ENCODE results near the gene NXPH4. TPM values are rescaled to one million over a fixed set of nuclear protein-coding genes. Genes with fewer than 3 reads are reported as not detected.

The NXPH4 gene
- total RNA-seq, 1 donor from 2014 or later = 15.1 TPM

- TF ChIP-seq CTCF (conservative IDR thresholded peaks at IDR 0.05) = no peak
- peaks cover 78% of the 10 kb centered on the region for H3K27me3 Mint-ChIP-seq
- H3K27ac Mint-ChIP-seq = no peak overlapping the region
- H3K4me1 Mint-ChIP-seq (ENCODE audit: unreplicated experiment) = peaks cover 50% of the 10 kb centered on the region
- no peaks in the 10 kb centered on the region for H3K36me3 Mint-ChIP-seq
- H3K9me3 Mint-ChIP-seq = no peaks in the 10 kb centered on the region
- H3K4me3 Mint-ChIP-seq = peak overlapping the region; percentile 82
- DNase-seq (ENCODE audit: extremely low spot score, unreplicated experiment) = no peak
Observed at GRCh38 chr12:57219993-57220754, 3.6 kb downstream of the NXPH4 start.

- Mint-ChIP-seq H3K9me3 (no peaks in the 10 kb centered on the region), H3K27me3 (peaks cover 77% of the 10 kb centered on the region), H3K4me3 (peak overlapping the region; percentile 61), H3K36me3 (no peaks in the 10 kb centered on the region), H3K4me1 (ENCODE audit: unreplicated experiment) (peaks cover 49% of the 10 kb centered on the region), H3K27ac (no peak overlapping the region)
- DNase-seq (ENCODE audit: extremely low spot score, unreplicated experiment) = no peak
- TF ChIP-seq CTCF (conservative IDR thresholded peaks at IDR 0.05) = no peak
Observed at GRCh38 chr12:57220770-57221168, 4.2 kb downstream of the NXPH4 start.

GRCh38 chr12:57221169-57221917 lies 4.7 kb downstream of the NXPH4 start:
- no peak for TF ChIP-seq CTCF (conservative IDR thresholded peaks at IDR 0.05)
- Mint-ChIP-seq H3K9me3 (no peaks in the 10 kb centered on the region), H3K4me3 (peak overlapping the region; percentile 61), H3K36me3 (no peaks in the 10 kb centered on the region), H3K27me3 (peaks cover 80% of the 10 kb centered on the region), H3K27ac (no peak overlapping the region), H3K4me1 (ENCODE audit: unreplicated experiment) (peaks cover 52% of the 10 kb centered on the region)
- DNase-seq (ENCODE audit: extremely low spot score, unreplicated experiment) = no peak

- DNase-seq (ENCODE audit: extremely low spot score, unreplicated experiment) = no peak
- peaks cover 56% of the 10 kb centered on the region for H3K4me1 Mint-ChIP-seq (ENCODE audit: unreplicated experiment)
- no peaks in the 10 kb centered on the region for H3K9me3 Mint-ChIP-seq
- H3K27ac Mint-ChIP-seq = peak overlapping the region; percentile 22
- peaks cover 84% of the 10 kb centered on the region for H3K27me3 Mint-ChIP-seq
- no peaks in the 10 kb centered on the region for H3K36me3 Mint-ChIP-seq
- TF ChIP-seq CTCF (conservative IDR thresholded peaks at IDR 0.05) = no peak
- H3K4me3 Mint-ChIP-seq = peak overlapping the region; percentile 57
Observed at GRCh38 chr12:57222286-57223190, 5.9 kb downstream of the NXPH4 start.

Data from type B pancreatic cell (in vitro differentiated cells).